ENCODE results near the gene RAB3GAP1.
"Not testable (repeated sequence)": the region's sequence is repeated elsewhere in the genome, so short reads cannot be mapped to it uniquely, and the experiment has no call there.

The RAB3GAP1 gene
- total RNA-seq = 79.9 to 132 reads per million in 2 donors

DNA sequence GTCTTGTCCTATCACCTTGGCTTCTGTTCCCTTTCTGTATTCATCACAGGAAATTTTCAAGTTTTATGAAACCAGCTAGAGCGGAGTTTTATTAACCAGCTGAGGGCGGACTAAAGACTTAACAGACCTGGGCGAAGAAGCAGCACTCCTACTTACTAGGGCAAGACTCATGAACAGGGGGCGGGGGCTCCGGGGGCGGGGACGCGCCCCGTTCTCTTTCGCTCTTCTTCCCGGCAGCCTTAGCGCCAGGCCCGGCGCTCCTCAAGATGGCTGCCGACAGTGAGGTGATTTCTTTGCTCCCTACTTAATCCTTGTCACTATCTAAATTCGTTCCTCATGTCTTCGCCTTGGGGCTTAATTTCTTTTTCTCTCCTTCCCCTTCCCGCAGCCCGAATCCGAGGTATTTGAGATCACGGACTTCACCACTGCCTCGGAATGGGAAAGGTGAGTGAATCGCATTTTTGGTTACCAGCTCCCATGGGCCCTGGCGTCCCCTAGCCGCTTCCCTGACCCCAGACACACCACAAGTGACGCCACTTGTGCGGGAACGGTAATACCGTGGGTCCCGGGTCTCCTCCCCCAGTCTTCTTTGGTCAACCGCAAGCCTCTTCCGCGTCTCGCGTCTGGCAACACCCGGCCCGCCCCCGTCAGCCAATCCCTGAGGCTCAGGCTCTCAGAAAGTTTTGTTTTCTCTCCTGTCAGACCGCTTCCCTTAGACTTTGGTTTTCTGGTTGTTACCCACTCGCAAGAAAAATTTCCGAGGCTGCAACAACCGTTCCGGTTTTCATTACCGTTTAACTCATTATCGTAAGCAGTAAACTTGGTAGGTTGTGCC lies at the start of gene RAB3GAP1:
TSS of gene RAB3GAP1 (plus strand) at position 251 of the 835 bp plus-strand sequence. CDS start at position 267, 16 bp downstream.
- DNase-seq = peak; percentile 88

DNA sequence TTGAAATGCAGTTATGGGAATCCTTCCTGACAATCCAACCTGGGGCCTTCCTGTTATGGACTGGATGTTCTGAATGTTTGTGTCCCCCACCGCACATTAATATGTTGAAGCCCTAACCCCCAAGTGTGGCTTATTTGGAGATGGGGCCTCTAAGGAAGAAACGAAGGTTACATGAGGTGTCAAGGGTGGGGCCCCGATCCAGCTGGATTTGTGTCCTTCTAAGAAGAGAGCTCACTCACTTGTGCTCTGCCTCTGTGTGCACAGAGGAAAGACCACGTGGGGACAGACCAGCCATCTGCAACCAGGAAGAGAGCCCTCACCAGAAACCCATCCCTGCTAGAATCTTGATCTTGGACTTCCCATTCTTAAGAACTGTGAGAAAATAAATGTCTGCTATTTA lies 49.3 kb upstream of the RAB3GAP1 start:
- DNase-seq = no peak

DNA sequence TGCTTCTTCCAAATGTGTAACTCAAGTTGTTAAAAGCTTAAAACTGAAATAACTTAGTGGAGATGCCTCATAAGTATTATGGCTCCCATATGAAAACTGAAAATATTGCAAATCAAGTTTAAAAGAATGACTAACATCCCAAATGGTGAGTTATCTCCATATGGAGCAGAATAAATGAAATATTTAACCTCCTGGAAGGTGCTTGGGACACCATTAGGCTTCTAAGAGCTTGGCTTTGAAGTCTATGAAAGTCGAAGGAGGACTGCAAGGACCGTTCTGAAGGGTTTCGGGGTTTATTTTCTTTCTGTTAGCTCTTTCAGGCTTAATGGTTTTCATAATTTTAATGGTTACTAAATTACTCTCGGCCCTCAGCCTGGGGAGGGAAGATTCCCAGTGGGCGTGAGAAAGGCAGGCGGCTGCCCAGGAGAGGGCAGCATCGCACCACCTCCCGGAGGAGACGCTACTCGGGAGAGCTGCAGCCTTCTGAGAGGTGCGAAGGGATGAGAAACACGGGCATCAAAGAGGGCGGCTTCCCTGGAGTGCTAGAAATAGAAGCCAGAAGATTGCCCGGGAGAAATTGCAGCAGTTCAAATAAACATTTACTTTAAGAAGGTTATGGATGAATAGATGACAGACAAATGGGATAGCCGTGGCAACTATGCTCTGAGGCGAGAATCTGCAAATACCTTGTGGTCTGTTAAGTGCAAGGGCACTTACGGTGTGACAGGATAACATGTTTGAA lies 47.9 kb upstream of the RAB3GAP1 start:
- DNase-seq = peak; percentile 64

- no peak for DNase-seq
Measured at GRCh38 chr2:135005753-135006152, 46.3 kb upstream of the RAB3GAP1 start.

DNA sequence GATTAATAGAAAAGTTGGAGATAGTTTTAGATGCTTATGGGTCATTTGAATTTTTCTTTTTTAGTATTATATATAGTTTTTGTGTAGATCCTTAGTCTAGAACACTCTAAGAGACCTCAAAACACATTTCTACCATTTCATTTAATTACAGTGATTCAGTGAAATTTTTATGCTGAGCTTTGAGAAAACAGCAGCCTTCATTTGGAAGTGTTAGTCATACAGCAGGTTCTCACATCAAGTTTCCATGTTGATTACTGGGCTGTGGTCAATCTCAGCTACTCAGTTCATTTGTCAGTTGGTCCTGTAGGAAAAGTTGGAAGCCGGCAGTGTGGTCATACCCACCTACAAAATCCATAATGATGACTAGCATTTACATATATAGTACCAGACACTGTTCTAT lies 42.8 kb upstream of the RAB3GAP1 start:
- no peak for DNase-seq

DNA sequence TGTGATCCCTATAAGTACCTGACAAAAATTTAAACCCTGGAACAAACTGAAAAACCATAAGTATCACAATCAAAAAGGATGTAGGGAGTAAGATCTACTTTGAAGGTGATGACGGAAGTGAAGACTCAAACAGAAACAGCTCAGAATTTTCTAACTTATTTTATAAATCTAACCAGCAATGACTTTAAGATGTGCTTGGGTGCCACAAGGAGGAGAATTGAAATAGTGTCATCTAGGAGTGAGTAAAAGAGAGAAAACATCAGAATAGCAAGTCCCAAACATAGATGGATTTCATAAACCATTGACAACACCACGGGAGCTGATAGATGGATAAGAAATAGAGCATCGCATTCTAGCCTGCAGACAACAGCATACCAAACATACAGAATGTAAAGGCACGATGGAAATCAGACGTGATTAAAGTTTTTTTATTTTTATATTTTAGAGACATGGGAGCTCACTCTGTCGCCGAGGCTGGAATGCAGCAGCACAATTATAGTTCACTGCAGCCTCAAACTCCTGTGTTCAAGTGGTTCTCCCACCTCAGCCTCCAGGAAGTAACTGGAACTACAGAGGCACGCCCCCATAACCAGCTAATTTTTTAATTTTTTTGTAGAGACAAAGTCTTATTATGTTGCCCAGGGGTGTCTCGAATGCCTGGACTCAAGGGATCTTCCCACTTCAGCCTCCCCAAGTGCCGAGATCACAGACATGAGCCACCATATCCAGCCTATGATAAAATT lies 41.7 kb upstream of the RAB3GAP1 start:
- DNase-seq = no peak

DNA sequence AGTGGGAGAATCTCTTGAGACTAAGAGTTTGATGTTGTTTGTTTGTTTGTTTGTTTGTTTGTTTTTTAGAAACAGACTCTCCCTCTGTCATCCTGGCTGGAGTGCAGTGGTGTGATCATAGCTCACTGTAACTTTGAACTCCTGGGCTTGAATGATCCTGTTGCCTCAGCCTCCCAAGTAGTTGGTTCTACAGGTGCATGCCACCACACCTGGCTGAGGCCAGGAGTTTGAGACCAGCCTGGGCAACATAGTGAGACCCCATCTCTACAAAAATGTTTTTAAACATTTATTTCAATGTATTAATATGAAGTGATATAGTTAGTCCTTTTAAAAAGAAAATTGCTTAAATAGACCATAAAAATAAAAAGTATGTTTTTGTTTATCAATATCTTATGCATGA lies 40.5 kb upstream of the RAB3GAP1 start:
- DNase-seq = no peak

DNA sequence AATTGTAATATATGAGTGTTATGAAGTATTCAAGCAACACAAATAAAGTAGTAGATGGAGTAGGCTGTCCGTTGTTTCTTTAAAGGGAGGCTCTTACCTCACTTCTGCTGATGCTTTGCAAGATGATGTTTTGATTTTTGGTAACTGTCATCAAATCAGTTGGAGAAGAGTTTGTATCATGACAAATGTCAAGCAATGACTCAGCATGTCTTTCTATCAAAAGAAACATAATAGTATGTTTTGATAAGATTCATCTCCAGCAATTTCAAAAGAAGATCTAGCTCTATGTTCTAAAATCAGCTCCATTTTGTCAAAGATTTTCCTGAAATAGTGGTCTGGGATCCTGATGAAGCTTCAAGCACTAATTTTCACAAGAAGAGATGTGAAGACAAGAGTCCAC lies 30.5 kb upstream of the RAB3GAP1 start:
- DNase-seq = no peak

DNA sequence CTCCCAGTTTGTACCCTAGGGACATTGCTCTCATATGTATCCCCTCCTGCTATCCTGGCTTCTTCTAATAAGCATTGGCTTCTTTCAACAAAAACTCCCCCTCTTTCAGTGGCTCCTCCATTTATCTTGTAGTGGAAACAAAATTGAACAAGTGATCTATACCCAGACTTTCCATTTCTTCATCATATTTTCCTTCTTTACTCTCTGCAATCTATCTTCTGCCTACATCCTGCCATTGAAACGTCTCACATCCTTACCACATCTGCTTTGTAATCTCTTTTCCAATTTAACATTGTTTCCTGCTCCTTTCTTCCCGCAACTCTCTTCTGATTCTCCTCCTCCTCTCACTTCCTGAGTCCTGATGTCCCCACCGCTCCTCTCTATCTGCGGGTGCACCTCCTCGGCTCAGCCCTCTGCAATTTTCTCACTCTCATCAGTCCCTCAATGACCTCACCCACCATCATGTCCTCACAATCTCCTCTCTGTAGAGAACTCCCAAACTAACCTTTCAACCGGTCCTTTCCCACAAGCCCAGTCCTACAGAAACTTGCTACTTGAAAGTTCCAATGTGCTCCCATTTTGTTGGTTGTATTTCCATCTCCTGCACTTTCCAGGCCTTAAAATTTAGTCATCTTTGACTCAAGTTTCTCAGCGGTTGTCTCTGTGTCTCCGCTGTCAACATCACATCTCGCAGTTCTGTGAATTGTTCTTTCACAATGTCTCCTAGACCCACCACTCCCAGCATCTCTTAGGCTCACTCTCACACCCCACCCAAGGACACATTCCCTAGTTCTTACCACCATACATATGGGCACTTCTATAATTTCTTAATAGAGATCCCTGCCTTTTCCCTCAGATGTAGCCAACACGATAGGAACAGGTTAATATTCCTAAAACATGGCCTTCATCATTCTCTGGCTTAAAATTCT lies 28.9 kb upstream of the RAB3GAP1 start:
- DNase-seq = no peak

DNA sequence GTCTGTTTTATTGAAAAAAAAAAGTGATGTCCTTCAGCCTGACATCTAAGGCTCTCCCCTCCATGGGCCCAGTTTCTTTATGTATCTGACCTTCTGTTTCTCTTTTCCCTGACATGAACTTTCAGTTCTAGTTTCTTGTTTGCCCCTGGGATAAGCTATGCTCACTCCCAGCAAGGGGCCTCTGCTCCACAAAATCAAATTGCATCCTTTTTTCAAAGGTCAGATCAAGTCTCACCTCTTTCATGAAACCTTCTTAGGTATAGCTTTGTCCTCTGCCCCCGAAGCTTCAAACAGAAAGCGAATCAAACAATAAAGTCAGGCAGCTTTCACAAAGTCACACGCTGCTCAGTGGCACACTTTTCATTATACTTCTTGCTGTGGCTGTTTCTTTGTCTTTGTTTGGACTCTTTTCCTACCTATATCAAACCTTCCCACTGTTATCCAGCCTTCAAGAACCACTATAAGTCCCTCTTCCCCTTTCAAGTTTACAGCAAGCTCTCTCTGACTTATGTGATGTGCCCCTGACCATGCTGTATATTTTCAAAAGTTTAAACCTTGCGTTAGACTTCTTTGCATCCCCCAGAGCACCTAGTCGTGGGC lies 28.1 kb upstream of the RAB3GAP1 start:
- no peak for DNase-seq

GRCh38 chr2:135029481-135030134 lies 22.5 kb upstream of the RAB3GAP1 start:
- DNase-seq = no peak

- no peak for DNase-seq
Measured at GRCh38 chr2:135030826-135031225, 21.3 kb upstream of the RAB3GAP1 start.

- DNase-seq = not testable (repeated sequence)
Measured at GRCh38 chr2:135033216-135033615, 18.9 kb upstream of the RAB3GAP1 start.

- DNase-seq = no peak
Measured at GRCh38 chr2:135037831-135038230, 14.3 kb upstream of the RAB3GAP1 start.

DNA sequence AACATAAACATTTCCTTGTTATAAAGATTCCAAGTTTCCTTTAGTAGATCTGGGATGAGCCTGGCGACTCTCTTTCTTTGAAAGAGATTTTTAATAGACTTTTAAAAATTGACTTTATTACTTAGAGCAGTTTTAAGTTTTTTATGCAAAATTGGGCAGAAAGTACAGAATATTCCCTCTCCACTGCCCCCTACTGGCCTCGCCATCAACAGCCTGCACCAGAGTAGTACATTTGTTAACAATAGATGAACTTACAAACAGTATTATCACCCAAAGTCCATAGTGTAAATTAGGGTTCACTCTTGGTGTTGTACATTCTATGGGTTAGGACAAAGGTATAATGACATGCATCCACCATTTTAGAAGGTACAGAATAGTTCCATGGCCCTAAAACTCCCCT lies 8.7 kb upstream of the RAB3GAP1 start:
- DNase-seq = peak; percentile 19

DNA sequence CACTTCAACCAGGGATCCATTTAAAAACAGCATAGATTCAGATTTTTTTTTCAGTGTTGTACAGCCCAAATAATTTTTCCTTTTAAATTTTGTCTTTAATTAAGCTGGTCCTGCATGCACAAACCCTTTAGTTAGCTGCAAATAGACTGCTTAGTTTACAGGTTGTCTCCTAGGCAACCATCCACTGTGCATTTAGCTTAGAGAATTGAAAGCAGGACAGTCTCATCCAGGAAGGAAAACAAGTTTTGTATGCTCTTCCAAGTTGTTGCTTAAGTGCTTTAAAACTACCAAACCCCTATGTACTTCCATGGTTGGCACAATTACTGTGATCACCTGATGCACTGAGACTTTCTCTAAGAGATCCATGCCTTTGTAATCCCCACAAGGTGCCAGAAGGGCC lies 4.8 kb upstream of the RAB3GAP1 start, which contains the start of gene MAP3K19:
TSS of gene MAP3K19 (minus strand) at position 148 of the 400 bp plus-strand sequence. CDS start 22,800 bp downstream, outside the sequence.
- DNase-seq = no peak

GRCh38 chr2:135048122-135048521 lies 4.0 kb upstream of the RAB3GAP1 start:
- no peak for DNase-seq

GRCh38 chr2:135050132-135050531 lies 2.0 kb upstream of the RAB3GAP1 start:
- no peak for DNase-seq

- DNase-seq = no peak
Measured at GRCh38 chr2:135050684-135051083, 1.4 kb upstream of the RAB3GAP1 start.

DNA sequence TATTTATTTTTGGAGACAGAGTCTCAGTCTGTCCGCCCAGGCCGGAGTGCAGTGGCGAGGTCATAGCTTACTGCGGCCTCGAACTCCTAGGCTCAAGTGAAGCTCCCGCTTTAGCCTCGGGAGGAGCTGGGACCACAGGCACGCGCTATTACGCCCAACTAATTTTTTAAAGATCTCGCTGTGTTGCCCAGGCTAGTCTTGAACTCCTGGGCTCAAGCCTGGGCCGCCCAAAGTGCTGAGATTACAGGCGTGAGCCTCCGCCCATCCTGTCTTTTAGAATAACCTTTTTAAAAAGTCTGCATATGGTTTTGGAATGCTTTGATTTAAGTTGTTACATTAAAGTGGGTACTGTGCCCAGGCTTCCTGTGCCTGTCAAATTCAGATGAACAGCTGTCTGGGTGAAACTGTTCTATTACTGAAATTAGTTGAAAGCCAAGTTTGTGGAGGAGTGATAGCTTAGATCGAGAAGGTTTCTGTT lies 944 bp downstream of the RAB3GAP1 start:
- no peak for DNase-seq
